B cell (primary cell): ENCODE measurements around the gene MIR17HG.

Experiments used
- CTCF ChIP-seq: fragments of 200-600 bp; IDR thresholded peaks from one replicate; pipeline ENCODE4 v1.8.0; 2022; ENCODE audit warnings: antibody characterized with exemption, mild to moderate bottlenecking
- EZH2 ChIP-seq: IDR thresholded peaks from 2 replicates; pipeline ENCODE4 v1.6.1; 2012; ENCODE audit warnings: borderline replicate concordance, low read depth, mild to moderate bottlenecking, moderate library complexity, low read length; ENCODE audit not compliant: insufficient read depth, poor library complexity, severe bottlenecking

DNA sequence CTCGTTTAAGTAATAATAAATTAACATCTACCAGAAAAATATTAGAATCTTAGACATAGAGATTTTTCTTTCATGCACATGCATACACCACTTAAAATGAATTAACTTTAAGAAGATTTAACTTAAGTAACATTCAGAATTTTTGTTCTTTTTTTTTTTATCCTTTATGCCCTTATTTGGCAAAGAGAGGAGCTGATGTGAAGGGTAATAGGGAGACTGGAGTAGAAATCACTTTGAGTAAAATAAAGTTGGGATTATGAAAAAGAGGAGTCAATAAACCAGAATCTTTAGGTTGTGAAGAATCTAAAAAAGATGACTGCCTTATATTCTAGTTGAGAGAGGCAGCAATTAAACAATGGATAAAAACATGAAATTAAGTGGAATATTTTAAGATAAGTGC lies 18.8 kb upstream of the MIR17HG start:
- TF ChIP-seq CTCF (no peak), EZH2 (no peak)
